ENCODE results near the gene TNS1. TPM values are rescaled to one million over a fixed set of nuclear protein-coding genes. Genes with fewer than 3 reads are reported as not detected.

TNS1 gene
- total RNA-seq, 1 donor from 2014 or later = 0.24 TPM

DNA sequence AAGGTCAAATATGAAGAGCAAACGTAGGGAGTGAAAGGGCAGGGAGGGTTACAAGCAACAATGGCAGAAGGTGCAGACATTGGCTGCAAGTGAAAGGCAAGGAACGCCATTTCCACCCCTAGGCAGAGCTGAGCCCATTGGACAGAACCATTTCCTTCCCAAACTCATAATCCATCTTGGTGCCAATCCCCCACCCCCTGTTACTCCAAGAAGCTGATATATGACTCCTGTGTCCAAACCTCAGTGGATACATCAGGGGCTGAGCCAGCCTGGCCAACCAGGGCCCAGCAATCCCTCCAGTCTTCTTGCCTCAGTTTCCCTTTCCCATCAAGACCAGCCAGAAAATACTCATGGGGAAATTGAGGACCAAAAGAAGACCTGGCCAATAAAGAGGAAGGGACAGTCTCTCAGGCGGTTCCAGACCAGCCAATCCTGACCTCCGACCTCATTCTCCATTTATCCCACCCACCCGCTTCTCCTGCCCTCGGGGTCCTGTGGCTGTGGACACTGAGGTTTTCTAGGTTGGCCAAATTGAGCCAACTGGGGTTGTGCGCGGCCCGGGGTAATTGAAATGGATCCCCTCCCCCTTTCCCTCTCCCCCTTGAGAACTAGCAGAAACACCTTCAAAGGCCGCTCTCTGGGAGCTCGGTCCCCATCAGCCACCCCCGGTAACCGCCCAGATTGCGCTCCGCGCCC lies 24.8 kb downstream of the TNS1 start:
- peak overlapping the region; percentile 98 for H3K4me2 ChIP-seq
- peaks cover 4% of the 10 kb centered on the region for H3K27me3 Mint-ChIP-seq (ENCODE audit: insufficient read depth, low read depth)
- H3K27ac ChIP-seq = no peak overlapping the region
- no peak for DNase-seq (ENCODE audit: low spot score)
- H3K27ac Mint-ChIP-seq = no peak overlapping the region
- no peaks in the 10 kb centered on the region for H3K9me3 ChIP-seq (ENCODE audit: low read depth)
- peaks cover 13% of the 10 kb centered on the region for H3K4me1 Mint-ChIP-seq
- H3K9ac ChIP-seq = no peak overlapping the region
- no peaks in the 10 kb centered on the region for H3K36me3 ChIP-seq
- H3K9me3 Mint-ChIP-seq = no peaks in the 10 kb centered on the region
- no peaks in the 10 kb centered on the region for H3K79me2 ChIP-seq (ENCODE audit: low read depth)
- H3K4me1 ChIP-seq = peaks cover 10% of the 10 kb centered on the region
- peak overlapping the region; percentile 57 for H3K4me3 ChIP-seq
- H3F3A ChIP-seq (ENCODE audit: low read depth) = no peaks in the 10 kb centered on the region
- H4K20me1 ChIP-seq (ENCODE audit: low read depth) = peaks cover 4% of the 10 kb centered on the region
- H3K27me3 ChIP-seq = peaks cover 68% of the 10 kb centered on the region
- no peak overlapping the region for H3K4me3 Mint-ChIP-seq
- H3K36me3 Mint-ChIP-seq = no peaks in the 10 kb centered on the region
- TF ChIP-seq EZH2phosphoT487 (IDR thresholded peaks at IDR 0.05) (no peak), EZH2 (IDR thresholded peaks at IDR 0.05) (no peak)
- no peak overlapping the region for H2AFZ ChIP-seq (replicated peaks)

DNA sequence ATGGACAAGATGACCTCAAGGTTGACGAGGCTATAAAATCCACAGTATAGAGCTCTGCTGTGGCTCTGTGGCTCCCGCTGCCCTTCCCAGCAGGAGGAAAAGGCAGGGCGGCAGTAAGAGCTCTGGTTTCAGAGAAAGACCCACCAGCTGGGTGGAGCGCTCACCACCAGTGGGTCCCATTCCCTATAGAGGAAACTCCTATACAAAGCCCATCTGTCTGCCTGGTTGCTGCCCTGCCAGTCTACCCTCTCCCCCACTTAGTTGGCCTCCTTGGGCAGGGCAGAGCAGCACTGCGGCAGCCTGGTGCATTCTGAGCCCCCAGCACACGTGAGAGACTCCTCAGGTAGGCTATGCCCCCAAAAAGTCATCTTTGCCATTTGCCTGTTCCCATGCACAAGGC lies 26.5 kb downstream of the TNS1 start:
- H3K4me1 Mint-ChIP-seq = peaks cover 25% of the 10 kb centered on the region
- no peak overlapping the region for H3K27ac Mint-ChIP-seq
- no peak overlapping the region for H3K9ac ChIP-seq
- no peaks in the 10 kb centered on the region for H3K79me2 ChIP-seq (ENCODE audit: low read depth)
- peaks cover 4% of the 10 kb centered on the region for H4K20me1 ChIP-seq (ENCODE audit: low read depth)
- H3K9me3 ChIP-seq (ENCODE audit: low read depth) = no peaks in the 10 kb centered on the region
- H3K27me3 Mint-ChIP-seq (ENCODE audit: insufficient read depth, low read depth) = peaks cover 4% of the 10 kb centered on the region
- H2AFZ ChIP-seq (replicated peaks) = no peak overlapping the region
- peaks cover 68% of the 10 kb centered on the region for H3K27me3 ChIP-seq
- peaks cover 14% of the 10 kb centered on the region for H3K4me1 ChIP-seq
- TF ChIP-seq EZH2phosphoT487 (IDR thresholded peaks at IDR 0.05) (no peak), EZH2 (IDR thresholded peaks at IDR 0.05) (no peak), CTCF (IDR thresholded peaks at IDR 0.05) (no peak)
- no peaks in the 10 kb centered on the region for H3K36me3 ChIP-seq
- H3K36me3 Mint-ChIP-seq = no peaks in the 10 kb centered on the region
- H3K4me3 Mint-ChIP-seq = no peak overlapping the region
- no peaks in the 10 kb centered on the region for H3K9me3 Mint-ChIP-seq
- no peak for DNase-seq (ENCODE audit: low spot score)
- no peaks in the 10 kb centered on the region for H3F3A ChIP-seq (ENCODE audit: low read depth)
- H3K27ac ChIP-seq = no peak overlapping the region
- H3K4me3 ChIP-seq = no peak overlapping the region
- no peak overlapping the region for H3K4me2 ChIP-seq

DNA sequence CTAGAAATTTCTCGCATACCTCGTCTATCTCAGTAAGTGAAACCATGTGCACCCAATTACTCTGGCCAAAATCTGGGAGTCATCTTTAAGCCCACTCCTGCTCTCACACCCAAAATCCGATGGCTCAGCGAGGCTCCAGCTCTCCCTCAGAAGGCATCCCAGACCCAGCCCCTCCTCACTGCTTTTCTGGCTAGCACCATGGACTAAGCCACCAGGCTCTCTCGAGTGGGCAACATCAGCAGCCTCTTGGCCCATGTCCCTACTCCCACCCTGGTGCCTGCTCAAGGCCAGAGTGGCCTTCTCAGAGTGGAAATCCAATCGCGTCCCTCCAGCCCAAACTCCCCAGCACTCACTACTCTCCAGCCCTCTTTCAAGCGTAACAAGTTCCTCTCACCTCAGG lies 27.2 kb downstream of the TNS1 start:
- Mint-ChIP-seq H3K4me3 (no peak overlapping the region), H3K36me3 (no peaks in the 10 kb centered on the region), H3K27me3 (ENCODE audit: insufficient read depth, low read depth) (peaks cover 4% of the 10 kb centered on the region), H3K4me1 (peaks cover 24% of the 10 kb centered on the region), H3K27ac (no peak overlapping the region), H3K9me3 (no peaks in the 10 kb centered on the region)
- Histone ChIP-seq H3K9me3 (ENCODE audit: low read depth) (no peaks in the 10 kb centered on the region), H3K9ac (no peak overlapping the region), H2AFZ (replicated peaks) (no peak overlapping the region), H3K4me3 (no peak overlapping the region), H3K79me2 (ENCODE audit: low read depth) (no peaks in the 10 kb centered on the region), H3K27me3 (peaks cover 65% of the 10 kb centered on the region), H3F3A (ENCODE audit: low read depth) (no peaks in the 10 kb centered on the region), H3K27ac (no peak overlapping the region), H3K4me2 (no peak overlapping the region), H3K36me3 (no peaks in the 10 kb centered on the region), H4K20me1 (ENCODE audit: low read depth) (peaks cover 4% of the 10 kb centered on the region), H3K4me1 (peaks cover 14% of the 10 kb centered on the region)
- no peak for DNase-seq (ENCODE audit: low spot score)
- TF ChIP-seq EZH2phosphoT487 (IDR thresholded peaks at IDR 0.05) = no peak
- no peak for TF ChIP-seq CTCF (IDR thresholded peaks at IDR 0.05)
- no peak for TF ChIP-seq EZH2 (IDR thresholded peaks at IDR 0.05)

DNA sequence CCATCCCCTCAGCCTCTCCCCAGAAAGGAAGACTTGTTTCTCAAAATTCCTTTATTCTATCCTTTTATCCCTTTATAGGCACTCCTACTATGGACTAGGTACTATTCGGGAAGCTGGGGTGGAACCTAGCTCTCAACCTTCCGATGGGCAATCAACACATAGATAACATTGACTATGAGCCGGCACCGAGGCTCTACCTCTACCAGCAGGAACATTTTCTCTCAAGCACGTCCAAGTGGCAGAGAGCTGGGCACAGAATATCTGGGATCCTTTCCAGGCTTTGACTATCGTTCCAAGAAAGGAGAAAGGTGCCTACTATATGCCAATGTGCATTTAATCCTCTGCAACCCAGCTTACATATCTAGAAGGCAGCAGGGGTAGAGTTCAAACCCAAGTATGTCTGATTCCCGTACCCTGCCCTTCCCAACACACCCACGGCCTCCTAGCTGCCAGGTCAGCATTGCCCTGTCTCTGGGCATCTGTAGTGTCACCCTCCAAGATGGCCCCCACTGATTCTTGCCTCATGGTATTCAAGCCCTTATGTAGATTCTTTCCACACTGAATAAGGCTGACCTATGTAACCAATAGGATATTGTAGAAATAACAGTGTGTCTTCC lies 28.3 kb downstream of the TNS1 start:
- Histone ChIP-seq H3K9ac (no peak overlapping the region), H4K20me1 (ENCODE audit: low read depth) (peaks cover 4% of the 10 kb centered on the region), H2AFZ (replicated peaks) (no peak overlapping the region), H3K4me1 (peaks cover 11% of the 10 kb centered on the region), H3K4me2 (no peak overlapping the region), H3K4me3 (no peak overlapping the region), H3K27me3 (peaks cover 54% of the 10 kb centered on the region), H3K79me2 (ENCODE audit: low read depth) (no peaks in the 10 kb centered on the region), H3F3A (ENCODE audit: low read depth) (no peaks in the 10 kb centered on the region), H3K27ac (no peak overlapping the region), H3K36me3 (no peaks in the 10 kb centered on the region), H3K9me3 (ENCODE audit: low read depth) (no peaks in the 10 kb centered on the region)
- no peak for DNase-seq (ENCODE audit: low spot score)
- no peaks in the 10 kb centered on the region for H3K9me3 Mint-ChIP-seq
- H3K36me3 Mint-ChIP-seq = no peaks in the 10 kb centered on the region
- peaks cover 19% of the 10 kb centered on the region for H3K4me1 Mint-ChIP-seq
- no peak overlapping the region for H3K27ac Mint-ChIP-seq
- no peak overlapping the region for H3K4me3 Mint-ChIP-seq
- H3K27me3 Mint-ChIP-seq (ENCODE audit: insufficient read depth, low read depth) = peaks cover 5% of the 10 kb centered on the region
- TF ChIP-seq EZH2phosphoT487 (IDR thresholded peaks at IDR 0.05) (no peak), CTCF (IDR thresholded peaks at IDR 0.05) (no peak), EZH2 (IDR thresholded peaks at IDR 0.05) (no peak)
